Calu3 (cell line): ENCODE measurements around the gene ZNF511. TPM values are rescaled to one million over a fixed set of nuclear protein-coding genes. Genes with fewer than 3 reads are reported as not detected.

Experiments used
- BruUV-seq: library from RNA; stranded (reverse); fragments of 400-500 nt; replicated peaks from 2 replicates; lab custom pipeline; 2021; lab: Mats Ljungman, UMichigan
- CTCF ChIA-PET: fragments of 300-600 bp; sonication (Branson Sonifier 250); formaldehyde crosslinking; loops from one replicate; lab custom pipeline; 2022; ENCODE audit warnings: antibody characterized with exemption; lab: Charles Lee
- DNase-seq: peaks from one replicate; pipeline ENCODE4 v3.0.0; 2022
- H3K27ac Mint-ChIP-seq: one replicate; pipeline ENCODE4 v1.8.0; 2022; ENCODE audit warnings: mixed read lengths; ENCODE audit not compliant: unreplicated experiment
- H3K27me3 Mint-ChIP-seq: one replicate; pipeline ENCODE4 v1.8.0; 2022; ENCODE audit warnings: mixed read lengths; ENCODE audit not compliant: unreplicated experiment
- H3K36me3 Mint-ChIP-seq: one replicate; pipeline ENCODE4 v1.8.0; 2022; ENCODE audit warnings: mild to moderate bottlenecking, moderate library complexity, mixed read lengths; ENCODE audit not compliant: insufficient read depth, unreplicated experiment
- H3K4me1 Mint-ChIP-seq: one replicate; pipeline ENCODE4 v1.8.0; 2022; ENCODE audit warnings: mild to moderate bottlenecking, low read depth, mixed read lengths; ENCODE audit not compliant: unreplicated experiment
- H3K4me3 Mint-ChIP-seq: one replicate; pipeline ENCODE4 v1.8.0; 2022; ENCODE audit warnings: mild to moderate bottlenecking, low read depth, moderate library complexity, mixed read lengths; ENCODE audit not compliant: unreplicated experiment
- H3K9me3 Mint-ChIP-seq: one replicate; pipeline ENCODE4 v1.8.0; 2022; ENCODE audit warnings: low read depth, mixed read lengths; ENCODE audit not compliant: unreplicated experiment
- CTCF ChIP-seq: fragments of 200-600 bp; IDR thresholded peaks from one replicate; pipeline ENCODE4 v1.8.0; 2022; ENCODE audit warnings: antibody characterized with exemption; ENCODE audit not compliant: unreplicated experiment
- intact Hi-C: fragments of 100-400 bp; cut with micrococcal nuclease; formaldehyde crosslinking; loops from one replicate; pipeline ENCODE4 v1.10.0; 2022; ENCODE audit not compliant: unreplicated experiment
- total RNA-seq: library from RNA; stranded (reverse); gene quantifications from 2 replicates; pipeline ENCODE4 v1.2.3, GENCODE V29; 2022

ZNF511 gene
- total RNA-seq, 1 experiment from 2014 or later, result 24.0 TPM

DNA sequence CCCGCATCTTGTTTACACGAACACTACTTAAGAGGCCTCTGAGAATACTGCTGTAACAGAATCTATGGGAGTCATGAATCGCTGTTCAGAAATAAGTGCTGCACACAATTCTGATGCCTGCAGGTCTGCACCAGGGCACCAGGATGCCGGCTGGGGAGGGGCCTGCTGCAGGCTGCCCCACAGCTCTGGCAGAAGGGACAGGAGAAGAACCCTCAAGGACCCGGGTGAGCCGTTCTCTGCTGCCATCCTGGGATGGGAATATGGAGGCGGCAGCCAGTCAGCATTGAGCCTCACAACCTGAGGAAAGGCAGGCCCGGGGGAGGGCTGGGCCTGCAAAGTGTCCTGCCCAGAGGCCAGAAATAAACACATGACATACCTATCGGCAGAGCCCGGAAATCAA is 11.2 kb upstream of the ZNF511 start:
- BruUV-seq, result no TSS peak
- Mint-ChIP-seq H3K27me3 (no peaks in the 10 kb centered on the region), H3K4me1 (no peaks in the 10 kb centered on the region), H3K4me3 (no peak overlapping the region), H3K9me3 (no peaks in the 10 kb centered on the region), H3K36me3 (peaks cover 33% of the 10 kb centered on the region), H3K27ac (no peak overlapping the region)
- DNase-seq, result no peak
- intact Hi-C loops, result no loop called here
- CTCF ChIA-PET, result no interaction called here
- TF ChIP-seq CTCF, result no peak

GRCh38 chr10:133298466-133298865 is 10.2 kb upstream of the ZNF511 start:
- Mint-ChIP-seq H3K4me1 (no peaks in the 10 kb centered on the region), H3K4me3 (no peak overlapping the region), H3K9me3 (no peaks in the 10 kb centered on the region), H3K27ac (no peak overlapping the region), H3K36me3 (peaks cover 29% of the 10 kb centered on the region), H3K27me3 (no peaks in the 10 kb centered on the region)
- no peak for DNase-seq
- intact Hi-C loops, result no loop called here
- TF ChIP-seq CTCF, result no peak
- no TSS peak for BruUV-seq
- CTCF ChIA-PET, result no interaction called here

- H3K36me3 Mint-ChIP-seq, result peaks cover 24% of the 10 kb centered on the region
- CTCF ChIA-PET, result no interaction called here
Observed at GRCh38 chr10:133299224-133299623, 9.5 kb upstream of the ZNF511 start.

DNA sequence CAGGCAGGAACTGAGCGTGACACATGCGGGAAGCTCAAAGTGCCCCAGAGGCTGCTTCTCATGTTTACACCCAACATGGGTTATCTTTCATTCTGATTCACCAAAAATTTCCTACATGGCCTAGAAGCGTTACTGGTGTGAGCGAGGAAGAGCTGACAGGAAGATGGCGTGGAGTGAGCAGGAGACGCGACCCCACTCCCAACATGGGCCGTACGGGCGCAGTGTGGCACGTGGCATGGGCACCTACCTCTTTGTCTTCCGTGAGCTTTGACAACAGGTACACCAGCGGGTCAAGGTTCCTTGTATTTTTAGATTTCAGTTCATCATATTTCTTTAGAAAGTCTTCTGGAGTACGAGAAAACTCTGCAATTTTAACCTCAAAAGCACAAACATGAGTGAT is 9.0 kb upstream of the ZNF511 start:
- no peak overlapping the region for H3K27ac Mint-ChIP-seq
- H3K4me1 Mint-ChIP-seq, result no peaks in the 10 kb centered on the region
- no peak for DNase-seq
- CTCF ChIA-PET, result no interaction called here
- BruUV-seq, result no TSS peak
- H3K4me3 Mint-ChIP-seq, result no peak overlapping the region
- intact Hi-C loops, result no loop called here
- no peaks in the 10 kb centered on the region for H3K27me3 Mint-ChIP-seq
- H3K9me3 Mint-ChIP-seq, result no peaks in the 10 kb centered on the region
- no peak for TF ChIP-seq CTCF
- peaks cover 24% of the 10 kb centered on the region for H3K36me3 Mint-ChIP-seq

More at GRCh38 chr10:133299224-133299623, 9.5 kb upstream of the ZNF511 start:
- no peak for TF ChIP-seq CTCF
- Mint-ChIP-seq H3K27me3 (no peaks in the 10 kb centered on the region), H3K27ac (no peak overlapping the region), H3K9me3 (no peaks in the 10 kb centered on the region), H3K4me3 (no peak overlapping the region), H3K4me1 (no peaks in the 10 kb centered on the region)
- intact Hi-C loops, result no loop called here
- no TSS peak for BruUV-seq
- DNase-seq, result no peak
